ENCODE results near the gene GRID2. TPM values are rescaled to one million over a fixed set of nuclear protein-coding genes. Genes with fewer than 3 reads are reported as not detected.

The GRID2 gene
- total and polyA plus RNA-seq, 10 of the 15 experiments (the other 5 are each of a cell fraction or from before 2014, with no cell fraction given): not detected

DNA sequence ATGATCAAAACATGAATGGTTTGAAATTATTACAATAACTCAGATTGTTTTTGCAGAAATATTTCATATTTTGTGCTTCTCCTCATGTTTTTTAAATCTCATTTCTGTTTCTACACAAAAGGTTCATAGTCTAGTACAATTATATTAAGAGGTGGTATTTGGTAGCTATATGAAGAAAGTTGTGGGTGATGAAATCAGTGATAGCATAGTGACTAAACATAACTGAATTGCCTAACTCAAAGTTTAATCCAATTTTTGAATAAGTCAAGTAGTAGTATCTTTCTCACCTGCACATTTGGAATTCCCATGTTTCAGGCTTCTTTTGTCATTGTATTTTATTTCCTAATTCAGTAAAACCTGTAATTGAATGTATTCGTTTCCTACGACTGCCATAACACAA, 648.7 kb downstream of the GRID2 start:
- no peaks in the 10 kb centered on the region for H4K20me1 ChIP-seq (ENCODE audit: control insufficient read depth, insufficient read depth)
- H3K27ac ChIP-seq (ENCODE audit: control insufficient read depth, insufficient read depth): no peak overlapping the region
- H3K4me1 ChIP-seq (ENCODE audit: control insufficient read depth, insufficient read depth, low read length): no peaks in the 10 kb centered on the region
- no peak overlapping the region for H3K4me3 ChIP-seq
- RAD21 ChIA-PET (ENCODE audit: unreplicated experiment): no interaction called here
- no peaks in the 10 kb centered on the region for H3K79me2 ChIP-seq (ENCODE audit: control insufficient read depth, insufficient read depth, low read length)
- ATAC-seq: no peak
- no peak overlapping the region for H2AFZ ChIP-seq (ENCODE audit: control insufficient read depth, low read depth, low read length)
- SMC1A ChIA-PET (ENCODE audit: uncharacterized antibody, unreplicated experiment): no interaction called here
- CTCF ChIA-PET: no interaction called here
- no peak for DNase-seq (ENCODE audit: low read depth, low spot score)
- WGBS (ENCODE audit: insufficient coverage, insufficient replicate concordance, low lambda C conversion rate, missing lambda C conversion rate): 3% methylated on average over 2 of the region's 2 CpGs
- no peaks in the 10 kb centered on the region for H3K27me3 ChIP-seq (replicated peaks in 1 of 2; ENCODE audit: control insufficient read depth in 2 of 2, insufficient read depth in 2 of 2, low read length in 1 of 2)
- H3K36me3 ChIP-seq (ENCODE audit: control insufficient read depth in 2 of 2, insufficient read depth in 2 of 2, low read length in 1 of 2): no peaks in the 10 kb centered on the region
- TF ChIP-seq CREM (IDR thresholded peaks at IDR 0.05; ENCODE audit: low read depth) (no peak), WRNIP1 (IDR thresholded peaks at IDR 0.05; ENCODE audit: borderline replicate concordance, low read depth, low read length) (no peak), NFYA (IDR thresholded peaks at IDR 0.05; ENCODE audit: borderline replicate concordance, low read depth, low read length) (no peak), HCFC1 (IDR thresholded peaks at IDR 0.05; ENCODE audit: low read length) (no peak), ZNF622 (IDR thresholded peaks at IDR 0.05) (no peak), KLF5 (IDR thresholded peaks at IDR 0.05; ENCODE audit: partially characterized antibody) (no peak), TAF1 (IDR thresholded peaks at IDR 0.05; ENCODE audit: borderline replicate concordance, low read depth, low read length) (no peak), NR2C2 (IDR thresholded peaks at IDR 0.05; ENCODE audit: borderline replicate concordance, control insufficient read depth, insufficient read length, low read depth) (no peak), ETV6 (conservative IDR thresholded peaks at IDR 0.05 in 1 of 2, IDR thresholded peaks at IDR 0.05 in 1 of 2; ENCODE audit: borderline replicate concordance in 1 of 2, low read depth in 1 of 2) (no peak)
- TF ChIP-seq, protein P1, sequence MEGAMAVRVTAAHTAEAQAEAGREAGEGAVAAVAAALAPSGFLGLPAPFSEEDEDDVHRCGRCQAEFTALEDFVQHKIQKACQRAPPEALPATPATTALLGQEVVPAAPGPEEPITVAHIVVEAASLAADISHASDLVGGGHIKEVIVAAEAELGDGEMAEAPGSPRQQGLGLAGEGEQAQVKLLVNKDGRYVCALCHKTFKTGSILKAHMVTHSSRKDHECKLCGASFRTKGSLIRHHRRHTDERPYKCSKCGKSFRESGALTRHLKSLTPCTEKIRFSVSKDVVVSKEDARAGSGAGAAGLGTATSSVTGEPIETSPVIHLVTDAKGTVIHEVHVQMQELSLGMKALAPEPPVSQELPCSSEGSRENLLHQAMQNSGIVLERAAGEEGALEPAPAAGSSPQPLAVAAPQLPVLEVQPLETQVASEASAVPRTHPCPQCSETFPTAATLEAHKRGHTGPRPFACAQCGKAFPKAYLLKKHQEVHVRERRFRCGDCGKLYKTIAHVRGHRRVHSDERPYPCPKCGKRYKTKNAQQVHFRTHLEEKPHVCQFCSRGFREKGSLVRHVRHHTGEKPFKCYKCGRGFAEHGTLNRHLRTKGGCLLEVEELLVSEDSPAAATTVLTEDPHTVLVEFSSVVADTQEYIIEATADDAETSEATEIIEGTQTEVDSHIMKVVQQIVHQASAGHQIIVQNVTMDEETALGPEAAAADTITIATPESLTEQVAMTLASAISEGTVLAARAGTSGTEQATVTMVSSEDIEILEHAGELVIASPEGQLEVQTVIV (IDR thresholded peaks at IDR 0.05; ENCODE audit: borderline replicate concordance, partially characterized antibody): no peak
- no TSS peak for BruUV-seq (replicated peaks)
- no peak overlapping the region for H3K9ac ChIP-seq (ENCODE audit: control insufficient read depth, insufficient read depth, low read length)
- intact Hi-C loops (cut with micrococcal nuclease; ENCODE audit: unreplicated experiment) (no loop called here), in situ Hi-C loops (cut with MboI) (no loop called here)
- POLR2A ChIA-PET: no interaction called here
- no peak overlapping the region for H3K4me2 ChIP-seq (ENCODE audit: control insufficient read depth, insufficient read depth)
- no peaks in the 10 kb centered on the region for H3K9me3 ChIP-seq (replicated peaks; ENCODE audit: control insufficient read depth, insufficient read depth, low read length)
- FAIRE-seq: no peak

Data from GM12878 (cell line).